ENCODE results near the gene JMY.

GRCh38 chr5:79255786-79256557 lies 20.0 kb downstream of the JMY start:
- no peak for TF ChIP-seq EZH2 (IDR thresholded peaks at IDR 0.05; ENCODE audit: low read length, unreplicated experiment)
- peak; percentile 75 for TF ChIP-seq CTCF (conservative IDR thresholded peaks at IDR 0.05; ENCODE audit: low read depth, low read length)
- no peak for TF ChIP-seq EZH2phosphoT487 (IDR thresholded peaks at IDR 0.05; ENCODE audit: borderline replicate concordance, low read length)
